GM21390 (cell line): ENCODE data around the gene SLC8A1.

Experiments
- ATAC-seq: cut with Tn5 transposase; IDR thresholded peaks from one replicate; pipeline ENCODE4 v1.9.1; 2021; ENCODE audit not compliant: unreplicated experiment

SLC8A1 gene

GRCh38 chr2:40281021-40281940, 170.6 kb downstream of the SLC8A1 start:
- ATAC-seq = peak; percentile 70

- no peak for ATAC-seq
Observed at GRCh38 chr2:40279482-40279881, 172.4 kb downstream of the SLC8A1 start.

DNA sequence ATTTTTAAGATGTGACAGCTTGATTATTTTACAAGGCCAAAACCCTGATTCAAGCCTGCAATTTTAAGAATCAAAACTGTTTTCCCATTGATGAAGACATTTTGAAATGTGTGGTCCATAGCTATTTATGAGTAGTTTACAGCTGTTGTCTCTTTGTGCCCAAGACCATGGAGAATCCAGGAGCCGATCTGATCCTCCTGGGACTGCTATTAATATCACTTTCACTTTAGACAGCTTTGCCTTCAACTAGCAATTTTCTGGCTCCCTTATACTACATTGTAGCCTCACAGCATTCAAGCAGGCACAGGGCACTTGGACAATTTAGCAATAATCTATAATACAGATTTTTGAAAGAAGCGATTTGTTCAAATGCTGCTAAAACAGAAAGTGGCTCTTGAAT, 172.9 kb downstream of the SLC8A1 start:
- ATAC-seq = no peak

DNA sequence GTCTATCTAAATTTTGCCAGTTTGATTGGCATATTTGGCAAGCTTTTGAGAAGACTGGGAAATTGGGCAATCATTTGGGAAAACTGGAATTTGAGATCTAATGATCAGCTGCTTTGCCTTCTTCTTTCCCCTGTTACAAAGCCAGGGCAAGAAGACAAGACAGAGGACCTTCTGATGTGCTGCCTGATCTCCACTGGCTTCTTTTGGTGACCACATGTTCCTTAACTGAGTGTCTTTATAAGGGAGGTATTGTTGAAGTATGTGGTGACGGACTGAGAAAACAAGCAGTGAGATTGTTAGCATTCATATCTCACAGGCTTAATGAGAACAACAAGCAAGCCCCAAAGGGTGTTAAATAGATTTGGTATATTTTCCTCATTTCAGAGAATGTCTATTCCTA, 175.8 kb downstream of the SLC8A1 start:
- ATAC-seq = no peak

- ATAC-seq = no peak
Observed at GRCh38 chr2:40274270-40274669, 177.6 kb downstream of the SLC8A1 start.

DNA sequence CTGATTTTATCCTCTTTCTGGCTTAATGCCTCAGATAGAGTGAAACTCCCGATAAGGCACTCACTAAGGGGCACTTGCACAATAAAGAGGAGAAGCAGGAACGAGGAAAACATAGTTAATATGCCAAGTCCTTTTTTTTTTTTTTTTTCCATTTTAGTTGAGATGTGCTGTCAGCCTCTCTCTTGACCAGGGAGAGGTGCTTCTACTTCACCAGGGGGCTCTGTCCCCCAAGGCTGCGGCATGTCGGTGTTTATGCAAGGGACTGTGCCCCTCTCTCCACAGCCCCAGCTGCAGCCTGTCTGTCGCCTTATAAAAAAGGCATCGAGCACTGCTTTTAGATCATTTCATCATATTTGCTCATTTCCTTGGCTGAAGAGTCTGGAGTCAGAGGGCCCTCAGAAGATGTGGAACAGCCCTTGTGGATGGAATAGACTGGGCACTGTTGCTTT, 178.1 kb downstream of the SLC8A1 start:
- no peak for ATAC-seq

DNA sequence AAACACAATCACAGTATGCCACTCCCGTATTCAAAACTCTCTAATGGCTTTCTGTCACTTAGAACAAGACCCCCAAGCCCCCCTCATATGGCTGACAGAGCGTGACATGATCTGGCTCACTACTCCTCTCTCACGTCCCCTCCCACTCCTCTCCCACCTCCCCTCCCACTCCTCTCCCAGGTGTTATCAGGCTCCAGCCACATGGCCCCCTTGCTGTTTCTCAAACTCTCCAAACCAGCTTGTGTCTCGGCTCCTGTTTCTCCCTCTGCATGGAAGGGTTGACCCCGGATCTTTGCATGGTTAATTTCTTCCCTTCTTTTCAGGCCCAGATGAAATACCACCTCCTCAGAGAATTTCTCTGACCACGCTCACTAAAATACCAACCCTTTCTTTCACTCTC, 180.8 kb downstream of the SLC8A1 start:
- no peak for ATAC-seq

GRCh38 chr2:40270372-40270771, 181.5 kb downstream of the SLC8A1 start:
- no peak for ATAC-seq

DNA sequence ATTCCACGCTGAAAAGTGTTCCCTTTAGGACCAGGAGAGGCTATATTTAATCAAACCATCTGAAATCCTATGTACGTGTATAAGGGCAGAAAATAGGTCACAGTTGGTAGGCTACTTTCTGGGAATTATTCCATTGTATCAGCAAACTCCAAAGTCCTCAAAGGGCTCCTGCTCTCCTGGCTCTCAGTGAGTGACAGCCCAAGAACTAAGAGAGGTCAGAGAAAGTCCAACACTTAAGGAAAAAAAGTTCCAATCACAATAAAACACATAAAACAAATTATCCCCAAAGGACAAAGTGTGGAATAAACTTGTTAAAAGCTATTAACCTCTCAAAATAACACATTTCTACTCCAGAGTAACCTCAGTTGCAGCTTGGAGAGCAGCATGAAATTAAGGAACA, 183.3 kb downstream of the SLC8A1 start:
- ATAC-seq = no peak

DNA sequence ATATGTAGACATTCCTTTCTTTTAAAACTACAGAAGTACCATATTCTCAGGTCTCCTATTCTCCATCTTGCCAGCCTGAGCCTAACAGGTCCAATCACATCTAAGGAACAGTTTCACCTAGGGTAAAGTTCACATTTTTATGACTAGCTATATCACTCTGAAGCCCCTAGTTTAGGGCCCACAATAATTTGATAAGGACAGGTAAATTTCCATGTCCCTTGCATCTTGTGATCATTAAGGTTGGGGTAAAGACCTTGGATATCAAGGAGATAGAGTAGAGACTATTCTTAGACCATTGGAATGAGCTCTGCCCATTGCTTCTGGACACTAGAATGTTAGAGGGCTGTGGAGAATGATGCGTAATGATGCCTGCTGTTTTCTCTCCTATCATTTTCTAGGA, 185.7 kb downstream of the SLC8A1 start:
- ATAC-seq = no peak

- ATAC-seq = no peak
Observed at GRCh38 chr2:40265602-40266001, 186.3 kb downstream of the SLC8A1 start.

DNA sequence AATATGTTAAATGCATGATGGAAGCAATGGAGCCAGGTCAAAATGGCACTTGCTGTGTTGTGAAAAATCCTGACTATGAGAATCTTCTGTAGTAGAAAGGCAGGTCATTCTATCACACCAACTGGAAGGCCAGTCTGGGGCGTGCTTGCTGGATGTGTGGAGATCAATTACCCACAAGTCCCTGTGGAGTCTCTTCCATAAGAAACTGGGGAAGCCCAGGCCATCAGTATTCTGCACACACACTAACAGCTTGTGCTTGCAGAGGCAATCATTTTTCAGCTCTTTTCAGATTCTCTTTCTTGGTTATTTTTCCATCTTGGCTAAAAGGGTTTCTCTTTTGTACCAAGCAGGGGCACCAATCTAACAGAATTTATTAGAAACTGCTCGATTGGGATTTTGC, 190.8 kb downstream of the SLC8A1 start:
- ATAC-seq = no peak

- ATAC-seq = peak; percentile 65
Observed at GRCh38 chr2:40260437-40260836, 191.5 kb downstream of the SLC8A1 start.

DNA sequence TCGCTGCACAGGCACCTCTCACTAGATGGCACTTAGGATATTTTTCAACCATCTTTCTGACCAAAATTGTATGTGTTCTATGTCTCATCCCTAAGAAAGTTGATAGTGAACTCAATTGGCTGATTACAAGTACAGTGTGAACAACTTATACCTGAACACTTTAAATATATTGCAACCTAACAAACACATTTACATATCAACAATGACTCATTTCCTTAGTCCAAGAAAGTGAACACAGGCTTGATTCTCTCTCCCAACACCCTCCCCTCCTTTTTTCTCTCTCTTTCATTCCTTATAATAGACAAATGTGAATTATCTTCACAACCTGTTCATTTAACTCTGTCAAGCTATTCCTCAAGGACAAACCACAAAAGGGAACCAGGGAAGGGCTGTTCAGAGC, 192.0 kb downstream of the SLC8A1 start:
- ATAC-seq = peak; percentile 43

DNA sequence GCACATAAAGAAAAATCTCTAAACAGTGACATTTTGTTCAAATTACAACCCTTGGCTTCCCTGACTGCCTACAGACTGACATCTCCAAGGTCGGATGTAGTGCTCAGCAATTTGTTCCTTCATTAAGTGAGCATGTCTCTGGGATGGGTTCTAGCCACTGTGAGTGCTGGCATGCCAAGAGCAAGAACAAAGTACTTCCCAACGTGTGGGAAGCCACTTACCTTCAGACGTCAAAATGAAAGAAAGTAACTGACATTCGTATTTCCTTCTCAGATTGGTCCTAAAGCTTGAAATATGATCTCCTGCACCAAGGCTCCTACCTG, 193.8 kb downstream of the SLC8A1 start:
- no peak for ATAC-seq

DNA sequence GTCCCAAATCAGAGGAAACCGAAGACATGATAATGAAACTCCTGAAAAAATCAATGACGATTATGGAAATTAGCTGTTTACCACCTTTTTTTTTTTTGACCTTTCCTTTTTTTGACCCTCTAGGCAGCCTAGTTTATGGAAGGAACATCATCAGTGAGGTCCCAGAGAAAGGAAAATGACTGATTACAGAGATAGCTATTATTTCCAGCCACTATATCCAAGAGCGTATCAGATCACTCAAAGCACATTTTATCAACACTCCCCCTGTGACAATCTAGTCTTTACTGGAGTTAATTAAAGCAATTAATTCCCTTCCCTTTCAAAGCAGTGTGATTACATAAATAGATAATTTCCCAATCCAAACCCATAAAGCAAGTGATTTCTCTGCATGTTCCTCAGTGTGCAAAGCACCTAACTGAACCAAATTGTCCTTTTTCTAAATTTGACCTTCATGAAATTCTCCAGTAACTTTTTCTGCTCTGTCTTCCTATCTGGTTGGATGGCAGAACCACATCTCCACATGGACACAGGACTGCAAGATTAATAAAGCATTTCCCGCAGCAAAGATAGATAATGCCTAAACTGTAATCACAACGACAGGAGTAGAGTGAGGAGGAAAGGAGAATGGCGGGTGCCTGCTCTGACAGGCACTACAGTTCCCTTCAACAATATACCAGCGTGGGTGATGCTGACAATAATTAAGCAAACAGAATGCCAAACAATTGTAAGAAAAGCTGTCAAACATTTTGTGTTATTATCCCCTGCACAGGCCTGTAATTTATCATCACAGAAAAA, 194.4 kb downstream of the SLC8A1 start:
- no peak for ATAC-seq

GRCh38 chr2:40256649-40257048, 195.2 kb downstream of the SLC8A1 start:
- ATAC-seq = no peak

- ATAC-seq = no peak
Observed at GRCh38 chr2:40256008-40256407, 195.9 kb downstream of the SLC8A1 start.

- no peak for ATAC-seq
Observed at GRCh38 chr2:40255103-40255502, 196.8 kb downstream of the SLC8A1 start.

DNA sequence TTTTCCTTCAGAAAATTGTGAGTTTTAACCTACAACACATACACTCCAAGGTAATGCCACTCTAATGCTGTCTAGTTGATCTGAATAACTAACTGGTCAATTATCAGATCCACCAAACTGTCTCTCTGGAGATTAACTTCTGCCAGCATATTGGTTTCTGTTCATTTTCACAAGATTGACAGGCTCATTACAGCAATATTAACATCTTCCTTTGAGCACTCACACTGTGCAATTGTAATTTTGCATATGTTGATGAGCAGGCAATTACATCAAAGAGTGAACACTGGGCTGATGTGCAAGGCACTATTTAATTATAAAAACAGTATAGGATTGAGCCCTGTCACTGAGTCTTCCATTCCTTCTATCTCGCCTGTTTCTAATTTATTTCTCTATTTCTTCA, 197.3 kb downstream of the SLC8A1 start:
- no peak for ATAC-seq

DNA sequence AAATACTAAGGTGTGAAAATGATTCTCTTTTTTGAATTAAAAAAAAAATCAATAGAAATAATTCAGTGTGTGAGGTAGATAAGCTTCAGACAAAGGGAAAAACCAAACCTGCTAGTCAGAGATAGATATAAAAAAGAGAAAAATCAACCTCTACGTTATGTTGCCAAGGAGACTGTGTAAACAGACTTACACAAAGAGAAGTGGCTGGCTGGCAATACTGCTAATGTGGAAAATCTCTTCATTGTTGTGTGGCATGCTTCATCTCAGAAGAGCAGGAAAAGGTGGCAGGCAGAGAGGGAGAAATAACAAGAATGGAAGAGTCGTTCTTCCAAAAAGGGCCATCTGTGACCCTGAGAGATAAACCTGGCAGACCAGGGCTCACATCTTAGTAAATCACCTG, 200.8 kb downstream of the SLC8A1 start:
- ATAC-seq = no peak

DNA sequence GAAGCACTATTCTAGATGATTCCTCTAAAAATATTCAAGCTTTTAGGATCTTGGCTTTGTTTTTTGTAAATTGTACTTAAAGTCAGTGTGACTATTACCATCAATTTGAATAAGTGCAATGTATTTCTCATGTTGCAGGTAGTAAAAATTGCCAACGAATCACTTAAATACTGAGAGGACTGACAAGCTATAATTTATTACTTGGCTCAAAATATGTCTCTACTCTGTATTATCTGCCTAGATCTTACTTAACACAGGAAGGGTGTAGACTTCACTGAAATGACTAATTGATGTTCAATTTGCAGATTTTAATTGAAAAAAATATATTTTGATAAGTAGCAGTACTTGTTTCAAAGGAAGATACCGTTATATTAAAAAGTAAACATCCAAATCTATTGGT, 202.3 kb downstream of the SLC8A1 start:
- ATAC-seq = no peak
